ENCODE data around the gene TTC23.

DNA sequence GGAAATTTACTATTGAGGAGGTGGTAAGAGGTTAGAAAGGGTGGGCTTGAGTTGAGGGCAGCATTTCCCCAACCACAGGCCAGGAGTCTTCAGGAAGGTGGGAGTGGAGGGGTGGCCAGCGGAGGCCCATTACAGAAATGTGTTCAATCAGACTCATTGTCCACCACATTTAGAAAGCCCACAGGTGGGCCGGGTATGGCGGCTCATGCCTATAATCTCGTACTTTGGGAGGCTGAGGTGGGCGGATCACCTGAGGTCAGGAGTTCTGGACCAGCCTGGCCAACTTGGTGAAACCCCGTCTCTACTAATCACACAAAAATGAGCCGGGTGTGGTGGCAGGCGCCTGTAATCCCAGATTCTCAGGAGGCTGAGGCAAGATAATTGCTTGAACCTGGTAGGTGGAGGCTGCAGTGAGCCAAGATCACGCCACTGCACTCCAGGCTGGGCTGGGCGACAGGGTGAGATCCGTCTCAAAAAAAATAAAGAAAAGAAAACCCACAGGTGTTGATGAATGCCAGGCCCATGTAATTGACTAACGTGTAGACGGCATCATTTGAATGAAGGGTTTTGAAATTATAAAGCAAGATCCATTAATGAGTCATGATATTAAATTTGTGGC, 156.7 kb downstream of the TTC23 start:
- TF ChIP-seq, protein P1, sequence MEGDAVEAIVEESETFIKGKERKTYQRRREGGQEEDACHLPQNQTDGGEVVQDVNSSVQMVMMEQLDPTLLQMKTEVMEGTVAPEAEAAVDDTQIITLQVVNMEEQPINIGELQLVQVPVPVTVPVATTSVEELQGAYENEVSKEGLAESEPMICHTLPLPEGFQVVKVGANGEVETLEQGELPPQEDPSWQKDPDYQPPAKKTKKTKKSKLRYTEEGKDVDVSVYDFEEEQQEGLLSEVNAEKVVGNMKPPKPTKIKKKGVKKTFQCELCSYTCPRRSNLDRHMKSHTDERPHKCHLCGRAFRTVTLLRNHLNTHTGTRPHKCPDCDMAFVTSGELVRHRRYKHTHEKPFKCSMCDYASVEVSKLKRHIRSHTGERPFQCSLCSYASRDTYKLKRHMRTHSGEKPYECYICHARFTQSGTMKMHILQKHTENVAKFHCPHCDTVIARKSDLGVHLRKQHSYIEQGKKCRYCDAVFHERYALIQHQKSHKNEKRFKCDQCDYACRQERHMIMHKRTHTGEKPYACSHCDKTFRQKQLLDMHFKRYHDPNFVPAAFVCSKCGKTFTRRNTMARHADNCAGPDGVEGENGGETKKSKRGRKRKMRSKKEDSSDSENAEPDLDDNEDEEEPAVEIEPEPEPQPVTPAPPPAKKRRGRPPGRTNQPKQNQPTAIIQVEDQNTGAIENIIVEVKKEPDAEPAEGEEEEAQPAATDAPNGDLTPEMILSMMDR (IDR thresholded peaks at IDR 0.05; ENCODE audit: low read length) = no peak
- no peak for TF ChIP-seq EZH2phosphoT487 (IDR thresholded peaks at IDR 0.05; ENCODE audit: low read length)
- TF ChIP-seq EZH2 (optimal IDR thresholded peaks at IDR 0.05; ENCODE audit: low read depth, low read length) = no peak

Measured in MM.1S (cell line).